Astrocyte of the spinal cord (primary cell): ENCODE results near the gene KIF7.
A peak's percentile ranks its signal among the peaks of the same experiment; 100 is the strongest.
"Not testable (repeated sequence)": the region's sequence is repeated elsewhere in the genome, so short reads cannot be mapped to it uniquely, and the experiment has no call there.

Experiments used
- DNase-seq: peaks from one replicate; pipeline ENCODE4 v3.0.0; 2011; ENCODE audit warnings: low read depth, low spot score
- H3K4me3 ChIP-seq: 2 replicates; pipeline ENCODE4 v1.5.1; 2011; ENCODE audit warnings: low read depth, mild to moderate bottlenecking, low read length, moderate library complexity
- CTCF ChIP-seq: IDR thresholded peaks from 2 replicates; pipeline ENCODE4 v1.5.1; 2012; ENCODE audit warnings: low read depth, mild to moderate bottlenecking, low read length, inconsistent platforms
- in situ Hi-C: cut with HindIII; loops from 2 replicates; pipeline ENCODE4 v1.10.0; 2017; ENCODE audit warnings: low sequenced_read_pairs

Gene KIF7

DNA sequence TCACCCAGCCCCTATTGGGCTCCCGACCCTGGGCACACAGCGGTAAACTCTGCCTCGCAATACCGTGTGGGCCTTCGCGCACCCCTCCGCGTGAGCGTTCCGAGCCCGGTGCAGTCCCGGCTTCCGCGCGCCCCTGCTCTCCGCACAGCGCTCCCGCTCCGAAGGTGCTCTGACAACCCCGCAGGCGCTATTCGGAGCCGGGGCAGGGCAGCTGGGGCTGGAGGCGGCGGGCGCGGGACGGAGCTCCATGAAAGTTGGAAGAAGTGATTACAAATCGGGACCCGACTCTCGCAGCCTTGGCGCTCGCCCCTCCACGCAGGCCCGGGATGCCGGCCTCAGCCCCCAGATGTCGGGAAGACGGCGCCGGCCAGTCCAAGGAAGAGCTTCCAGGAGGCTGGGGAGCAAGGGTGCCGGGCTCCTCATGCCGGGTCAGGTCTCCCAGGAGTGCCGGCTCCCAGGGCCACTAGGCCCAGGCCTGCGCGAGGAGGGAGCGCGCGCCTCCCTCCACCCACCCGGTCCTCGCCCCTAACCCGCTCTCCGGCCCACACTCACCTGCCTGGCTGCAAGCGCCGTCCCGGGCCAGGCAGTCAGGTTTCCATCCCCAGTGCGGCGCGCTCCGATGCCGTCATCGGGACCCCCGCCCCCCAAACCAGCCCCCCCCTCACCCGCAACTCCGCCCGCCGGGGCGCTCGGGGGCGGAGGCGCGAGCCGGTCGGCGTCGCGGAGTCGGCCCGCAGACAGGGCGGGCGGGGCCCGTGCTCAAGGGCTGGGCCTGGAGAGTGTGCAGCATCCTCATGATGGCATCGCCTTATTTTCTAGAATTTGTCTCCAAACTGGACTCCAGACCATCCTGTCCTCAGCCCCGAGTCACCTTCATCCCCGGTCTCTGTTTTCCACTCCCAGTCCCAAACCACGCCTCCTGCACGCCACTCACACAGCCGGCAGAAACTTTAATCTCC, at the start of gene KIF7:
Gene KIF7 (minus strand): TSS at position 621 of the 959 bp plus-strand sequence. CDS start 2,537 bp downstream, outside the sequence.
- peak; percentile 66 for DNase-seq
- H3K4me3 ChIP-seq: peak within 1 kb of the TSS; percentile 70
- in situ Hi-C loops: no loop called here
- no peak for TF ChIP-seq CTCF

DNA sequence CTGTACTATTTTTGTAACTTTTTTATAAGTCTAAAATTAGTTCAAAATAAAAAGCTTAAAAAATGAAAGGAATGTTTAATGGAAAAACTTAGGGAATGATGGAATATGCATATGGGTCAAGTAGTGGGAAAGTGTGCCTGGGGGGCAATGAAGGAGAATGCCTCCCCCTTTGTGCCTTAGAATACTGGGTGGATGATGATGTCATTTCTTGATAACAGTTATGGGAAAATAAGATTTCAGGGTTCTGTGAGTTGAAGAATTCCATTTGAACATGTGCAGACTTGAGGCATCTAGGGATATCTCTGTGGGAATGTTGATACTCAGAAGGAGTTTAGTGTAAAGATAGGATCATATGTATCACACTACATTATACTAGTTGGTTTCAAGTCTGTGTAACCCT, 49.1 kb upstream of the KIF7 start:
- in situ Hi-C loops: no loop called here
- TF ChIP-seq CTCF: no peak

GRCh38 chr15:89695198-89695597, 39.9 kb upstream of the KIF7 start:
- no peak for DNase-seq
- TF ChIP-seq CTCF: no peak
- H3K4me3 ChIP-seq: no peak overlapping the region
- in situ Hi-C loops: no loop called here

More for the DNA sequence above, 49.1 kb upstream of the KIF7 start:
- DNase-seq: no peak
- no peak overlapping the region for H3K4me3 ChIP-seq

DNA sequence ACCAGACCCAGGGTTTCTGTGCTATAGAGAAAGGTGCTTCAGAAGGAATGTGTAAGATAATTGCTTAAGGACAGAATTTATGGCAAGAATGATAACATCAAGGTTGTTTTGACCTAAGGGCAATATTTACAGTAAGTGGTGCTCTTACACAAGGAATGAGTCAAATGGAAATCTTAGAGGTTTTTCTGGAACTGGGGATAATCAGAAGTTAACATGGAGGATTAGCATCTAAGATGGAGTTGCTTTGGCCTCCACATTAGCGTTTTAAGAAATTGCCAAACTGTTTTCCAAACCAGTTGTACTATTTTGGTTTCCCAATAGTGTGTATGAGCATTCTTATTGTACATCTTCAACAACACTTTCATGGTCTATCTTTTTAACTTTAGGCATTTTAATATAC, 38.4 kb upstream of the KIF7 start:
- DNase-seq: no peak
- in situ Hi-C loops: no loop called here
- H3K4me3 ChIP-seq: no peak overlapping the region
- TF ChIP-seq CTCF: no peak

DNA sequence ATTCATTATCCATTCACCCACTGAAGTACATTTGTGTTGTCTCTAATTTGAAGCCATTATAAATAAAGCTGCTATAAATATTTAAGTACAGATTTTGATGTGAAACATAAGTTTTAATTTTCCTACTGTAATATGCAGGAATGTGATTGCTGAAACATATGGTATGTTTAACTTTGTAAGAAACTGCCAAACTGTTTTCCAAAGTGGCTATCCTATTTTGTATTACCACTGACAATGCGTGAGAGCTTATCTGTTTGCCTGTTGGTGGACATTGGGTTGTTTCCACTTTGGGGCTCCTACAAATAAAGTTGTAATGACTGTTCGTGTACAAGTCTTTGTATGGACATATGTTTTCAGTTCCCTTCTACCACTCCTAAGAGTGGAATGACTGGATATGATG, 37.8 kb upstream of the KIF7 start:
- DNase-seq: no peak
- H3K4me3 ChIP-seq: no peak overlapping the region
- TF ChIP-seq CTCF: no peak
- in situ Hi-C loops: no loop called here

DNA sequence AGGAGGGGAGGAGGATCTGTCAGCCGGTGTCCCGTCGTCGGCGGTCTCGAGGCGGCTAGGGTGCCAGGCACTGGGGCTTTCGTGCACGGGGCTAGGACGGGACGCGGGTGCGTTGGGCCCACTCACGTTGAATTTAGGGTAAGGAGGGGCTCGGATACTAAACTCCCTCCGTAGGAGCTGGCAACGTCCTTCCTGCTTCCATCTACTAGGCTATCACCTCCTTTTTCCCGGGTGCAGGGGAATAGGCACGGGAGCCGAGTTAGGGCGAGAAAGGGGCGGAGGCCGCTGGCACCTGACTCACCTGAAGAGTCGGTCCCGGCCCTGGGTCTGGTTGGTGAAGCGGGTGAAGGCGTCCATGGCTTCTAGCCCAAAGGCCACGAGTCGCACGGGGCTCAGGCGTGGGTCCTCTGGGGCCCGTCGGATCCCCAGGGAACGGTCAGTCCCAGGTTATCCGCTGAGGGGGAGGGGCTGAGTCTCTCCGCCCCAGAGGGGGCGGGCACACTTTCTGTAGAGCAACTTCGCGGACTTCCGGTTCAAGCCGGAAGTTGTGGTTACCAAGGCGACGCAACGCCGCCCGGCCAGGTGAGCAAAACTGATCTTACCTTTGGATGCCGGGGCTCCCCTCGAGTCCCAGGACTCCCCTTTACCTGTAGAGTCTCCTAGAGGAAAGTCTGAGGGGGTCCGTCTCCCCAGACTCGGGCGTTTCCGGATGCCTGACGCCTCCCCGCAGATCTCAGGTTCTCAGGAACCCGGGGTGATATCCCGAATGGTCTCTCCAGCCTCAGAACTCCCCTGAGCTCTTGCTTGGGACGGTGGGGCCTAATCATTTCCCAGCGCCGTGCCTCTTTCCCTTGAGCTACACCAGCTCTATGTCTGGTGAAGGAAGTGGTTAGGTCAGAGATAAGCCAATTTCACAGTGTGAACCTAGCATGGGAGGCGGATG, 35.3 kb upstream of the KIF7 start, which contains the start of the genes PEX11A and WDR93:
Gene PEX11A (minus strand): TSS at position 479 of the 943 bp plus-strand sequence. CDS start 122 bp downstream, at position 357.
Gene WDR93 (plus strand): TSS at position 536 of the 943 bp plus-strand sequence. CDS start 10,936 bp downstream, outside the sequence.
- peak; percentile 62 for DNase-seq
- in situ Hi-C loops: no loop called here
- H3K4me3 ChIP-seq: peak within 1 kb of the TSS; percentile 85
- TF ChIP-seq CTCF: no peak

DNA sequence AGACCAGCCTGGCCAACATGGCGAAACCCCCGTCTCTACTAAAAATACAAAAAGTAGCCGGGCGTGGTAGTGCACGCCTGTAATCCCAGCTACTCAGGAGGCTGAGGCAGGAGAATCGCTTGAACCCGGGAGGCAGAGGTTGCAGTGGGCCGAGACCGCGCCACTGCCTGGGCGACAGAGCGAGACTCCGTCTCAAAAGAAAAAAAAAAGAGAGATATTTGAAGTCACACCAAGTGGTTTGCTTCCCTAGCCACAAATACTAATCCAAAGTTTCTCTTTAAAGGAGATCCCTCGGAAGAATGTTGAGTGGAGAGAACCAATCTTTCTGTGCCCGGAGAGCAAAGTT, 34.6 kb upstream of the KIF7 start:
- DNase-seq, in situ Hi-C loops: not testable (repeated sequence)
- H3K4me3 ChIP-seq: peak overlapping the region; percentile 85
